ENCODE results near the gene NGEF. TPM values are rescaled to one million over a fixed set of nuclear protein-coding genes. Genes with fewer than 3 reads are reported as not detected.

Gene NGEF
- polyA plus RNA-seq, 1 of the 3 experiments (the other 2 are of a cell fraction): 1.4 TPM

DNA sequence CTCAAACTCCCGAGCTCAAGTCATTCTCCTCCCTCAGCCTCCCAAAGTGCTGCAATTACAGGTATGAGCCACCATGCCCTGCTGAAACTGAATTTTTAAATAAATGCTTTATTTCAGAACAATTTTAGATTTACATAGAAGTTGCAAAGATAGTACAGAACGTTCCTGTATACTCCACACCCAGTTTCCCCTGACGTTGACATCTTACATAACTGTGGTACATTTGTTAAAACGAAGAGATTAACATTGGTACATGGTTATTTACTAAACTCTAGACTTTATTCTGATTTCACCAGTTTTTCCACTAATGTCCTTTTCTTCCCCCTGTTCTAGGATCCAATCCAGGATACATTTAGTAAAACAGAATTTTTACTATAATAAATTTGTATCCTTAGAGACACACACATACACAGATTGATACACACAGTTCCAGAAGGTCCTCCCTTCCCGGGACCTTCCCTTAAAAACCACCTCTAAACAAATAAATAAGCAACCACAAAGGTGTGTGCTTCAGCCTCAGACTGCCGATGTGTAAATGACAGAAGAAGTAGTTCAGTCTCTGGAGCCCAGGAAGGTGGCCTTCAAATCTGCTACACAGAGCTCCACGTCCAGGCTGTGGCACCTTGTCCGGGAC is 26.3 kb upstream of the NGEF start (continued):
- no peak for TF ChIP-seq RAD21 (IDR thresholded peaks at IDR 0.05; ENCODE audit: low read length)
- no peak for TF ChIP-seq JUND (IDR thresholded peaks at IDR 0.05)
- TF ChIP-seq GABPA (IDR thresholded peaks at IDR 0.05; ENCODE audit: low read depth): no peak
- no peak for TF ChIP-seq TEAD4 (IDR thresholded peaks at IDR 0.05; ENCODE audit: borderline replicate concordance, insufficient read depth)
- TF ChIP-seq, protein P1, sequence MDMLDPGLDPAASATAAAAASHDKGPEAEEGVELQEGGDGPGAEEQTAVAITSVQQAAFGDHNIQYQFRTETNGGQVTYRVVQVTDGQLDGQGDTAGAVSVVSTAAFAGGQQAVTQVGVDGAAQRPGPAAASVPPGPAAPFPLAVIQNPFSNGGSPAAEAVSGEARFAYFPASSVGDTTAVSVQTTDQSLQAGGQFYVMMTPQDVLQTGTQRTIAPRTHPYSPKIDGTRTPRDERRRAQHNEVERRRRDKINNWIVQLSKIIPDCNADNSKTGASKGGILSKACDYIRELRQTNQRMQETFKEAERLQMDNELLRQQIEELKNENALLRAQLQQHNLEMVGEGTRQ (IDR thresholded peaks at IDR 0.05; ENCODE audit: borderline replicate concordance, low read depth, low read length): no peak
- TF ChIP-seq, protein P2, sequence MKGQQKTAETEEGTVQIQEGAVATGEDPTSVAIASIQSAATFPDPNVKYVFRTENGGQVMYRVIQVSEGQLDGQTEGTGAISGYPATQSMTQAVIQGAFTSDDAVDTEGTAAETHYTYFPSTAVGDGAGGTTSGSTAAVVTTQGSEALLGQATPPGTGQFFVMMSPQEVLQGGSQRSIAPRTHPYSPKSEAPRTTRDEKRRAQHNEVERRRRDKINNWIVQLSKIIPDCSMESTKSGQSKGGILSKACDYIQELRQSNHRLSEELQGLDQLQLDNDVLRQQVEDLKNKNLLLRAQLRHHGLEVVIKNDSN (IDR thresholded peaks at IDR 0.05; ENCODE audit: borderline replicate concordance, low read depth): no peak
- no peak for TF ChIP-seq RFX5 (IDR thresholded peaks at IDR 0.05; ENCODE audit: low read length)
- TF ChIP-seq GATA2 (CRISPR knock-in tag; IDR thresholded peaks at IDR 0.05): no peak

DNA sequence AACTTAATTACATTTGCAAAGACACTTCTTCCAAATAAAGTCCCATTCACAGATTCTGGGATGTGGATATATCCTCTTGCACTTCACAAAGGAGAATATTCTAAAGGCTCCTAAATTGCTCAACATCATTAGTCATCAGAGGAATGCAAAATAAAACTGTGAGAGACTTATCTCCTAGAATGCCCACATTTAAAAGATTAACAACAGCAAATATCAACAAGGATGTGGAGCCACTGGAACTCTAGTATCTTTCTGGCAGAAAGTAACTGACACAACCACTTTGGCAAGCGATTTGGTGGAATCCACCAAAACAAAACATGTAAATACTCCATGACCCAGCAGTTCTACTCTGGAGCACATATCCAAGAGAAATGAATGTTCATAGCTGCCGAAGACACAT is 24.0 kb upstream of the NGEF start:
- Histone ChIP-seq H3K27ac (ENCODE audit: low read depth in 2 of 2, low read length in 1 of 2) (no peak overlapping the region), H3K79me2 (ENCODE audit: insufficient read depth) (no peaks in the 10 kb centered on the region), H3K27me3 (ENCODE audit: insufficient read depth) (0 out of 2 replicates have a peak, but pooled peaks cover 4% of the 10 kb centered on the region), H3K9ac (no peak overlapping the region), H3K4me1 (ENCODE audit: control insufficient read depth in 1 of 2, insufficient read depth in 2 of 2, low read depth in 1 of 2, low read length in 1 of 2) (no peaks in the 10 kb centered on the region), H3K4me3 (ENCODE audit: low read depth in 2 of 2, low read length in 1 of 2) (no peak overlapping the region), H3F3A (replicated peaks; ENCODE audit: insufficient read depth) (peaks cover 4% of the 10 kb centered on the region), H4K20me1 (ENCODE audit: insufficient read depth) (no peaks in the 10 kb centered on the region), H3K4me2 (no peak overlapping the region), H3K36me3 (replicated peaks in 1 of 2; ENCODE audit: control insufficient read depth in 1 of 2, insufficient read depth in 2 of 2, low read length in 1 of 2) (no peaks in the 10 kb centered on the region), H3K9me2 (no peaks in the 10 kb centered on the region), H2AFZ (ENCODE audit: low read depth) (no peak overlapping the region), H3K9me3 (no peaks in the 10 kb centered on the region)
- no peak for DNase-seq
- TF ChIP-seq, protein P3, sequence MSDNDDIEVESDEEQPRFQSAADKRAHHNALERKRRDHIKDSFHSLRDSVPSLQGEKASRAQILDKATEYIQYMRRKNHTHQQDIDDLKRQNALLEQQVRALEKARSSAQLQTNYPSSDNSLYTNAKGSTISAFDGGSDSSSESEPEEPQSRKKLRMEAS (IDR thresholded peaks at IDR 0.05; ENCODE audit: low read depth): no peak
- no peak for TF ChIP-seq TEAD4 (IDR thresholded peaks at IDR 0.05; ENCODE audit: borderline replicate concordance, insufficient read depth)
- no peak for TF ChIP-seq RFX5 (IDR thresholded peaks at IDR 0.05; ENCODE audit: low read length)
- 69% methylated on average over 2 of the region's 2 CpGs for WGBS (ENCODE audit: low lambda C conversion rate)
- ChIA-PET CTCF (no interaction called here), POLR2A (no interaction called here)

DNA sequence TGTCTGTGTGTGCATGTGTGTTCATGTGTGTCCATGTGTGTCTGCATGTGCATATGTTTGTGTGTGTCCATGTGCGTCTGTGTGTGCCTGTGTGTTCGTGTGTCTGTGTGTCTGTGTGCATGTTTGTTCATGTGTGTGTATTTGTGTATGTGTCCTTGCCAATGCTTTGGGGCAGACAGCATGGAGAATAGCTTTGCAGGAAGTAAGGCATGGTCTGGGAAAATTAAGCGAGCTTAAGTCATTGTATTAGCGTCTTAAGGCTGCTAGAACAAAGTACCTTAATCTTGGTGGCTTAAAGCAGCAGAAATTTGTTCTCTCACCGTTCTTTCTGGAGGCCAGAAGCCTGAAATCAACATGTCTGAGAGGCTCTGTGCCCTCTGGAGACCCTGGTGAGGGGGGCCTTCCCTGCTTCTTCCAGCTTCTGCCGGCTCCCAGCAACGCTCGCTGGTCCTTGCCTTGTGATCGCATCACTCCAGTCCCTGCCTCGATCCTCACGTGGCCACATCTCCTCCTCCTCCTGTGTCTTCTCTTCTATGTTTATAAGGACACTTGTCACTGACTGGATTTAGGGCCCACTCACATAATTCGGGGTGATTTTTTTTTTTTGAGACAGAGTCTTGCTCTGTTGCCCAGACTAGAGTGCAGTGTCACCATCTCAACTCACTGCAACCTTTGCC is 23.2 kb upstream of the NGEF start:
- POLR2A ChIA-PET: no interaction called here
- no peak for DNase-seq
- H3K4me3 ChIP-seq (ENCODE audit: low read depth in 2 of 2, low read length in 1 of 2): no peak overlapping the region
- H3K27ac ChIP-seq (ENCODE audit: low read depth in 2 of 2, low read length in 1 of 2): no peak overlapping the region
- no peaks in the 10 kb centered on the region for H3K79me2 ChIP-seq (ENCODE audit: insufficient read depth)
- no peak overlapping the region for H3K9ac ChIP-seq
- no peaks in the 10 kb centered on the region for H3K9me3 ChIP-seq
- no peaks in the 10 kb centered on the region for H3K27me3 ChIP-seq (ENCODE audit: insufficient read depth)
- no peak overlapping the region for H2AFZ ChIP-seq (ENCODE audit: low read depth)
- CTCF ChIA-PET: no interaction called here
- no peak overlapping the region for H3K4me2 ChIP-seq
- peaks cover 4% of the 10 kb centered on the region for H3F3A ChIP-seq (replicated peaks; ENCODE audit: insufficient read depth)
- H3K9me2 ChIP-seq: no peaks in the 10 kb centered on the region
- whole genome bisulfite sequencing (ENCODE audit: low lambda C conversion rate): 74% methylated on average over 12 of the region's 12 CpGs
- H3K36me3 ChIP-seq (replicated peaks in 1 of 2; ENCODE audit: control insufficient read depth in 1 of 2, insufficient read depth in 2 of 2, low read length in 1 of 2): no peaks in the 10 kb centered on the region
- no peaks in the 10 kb centered on the region for H3K4me1 ChIP-seq (ENCODE audit: control insufficient read depth in 1 of 2, insufficient read depth in 2 of 2, low read depth in 1 of 2, low read length in 1 of 2)
- no peaks in the 10 kb centered on the region for H4K20me1 ChIP-seq (ENCODE audit: insufficient read depth)
- TF ChIP-seq TEAD4 (IDR thresholded peaks at IDR 0.05; ENCODE audit: borderline replicate concordance, insufficient read depth) (no peak), FOSL2 (IDR thresholded peaks at IDR 0.05; ENCODE audit: borderline replicate concordance, low read depth) (no peak), RCOR1 (IDR thresholded peaks at IDR 0.05; ENCODE audit: low read length) (no peak), ELF1 (IDR thresholded peaks at IDR 0.05) (no peak), FOXJ3 (CRISPR knock-in tag; IDR thresholded peaks at IDR 0.05) (no peak), MEF2A (IDR thresholded peaks at IDR 0.05; ENCODE audit: borderline replicate concordance, low read depth) (no peak)
- TF ChIP-seq, protein P1 (IDR thresholded peaks at IDR 0.05; ENCODE audit: borderline replicate concordance, low read depth, low read length): no peak
- TF ChIP-seq, protein P4, sequence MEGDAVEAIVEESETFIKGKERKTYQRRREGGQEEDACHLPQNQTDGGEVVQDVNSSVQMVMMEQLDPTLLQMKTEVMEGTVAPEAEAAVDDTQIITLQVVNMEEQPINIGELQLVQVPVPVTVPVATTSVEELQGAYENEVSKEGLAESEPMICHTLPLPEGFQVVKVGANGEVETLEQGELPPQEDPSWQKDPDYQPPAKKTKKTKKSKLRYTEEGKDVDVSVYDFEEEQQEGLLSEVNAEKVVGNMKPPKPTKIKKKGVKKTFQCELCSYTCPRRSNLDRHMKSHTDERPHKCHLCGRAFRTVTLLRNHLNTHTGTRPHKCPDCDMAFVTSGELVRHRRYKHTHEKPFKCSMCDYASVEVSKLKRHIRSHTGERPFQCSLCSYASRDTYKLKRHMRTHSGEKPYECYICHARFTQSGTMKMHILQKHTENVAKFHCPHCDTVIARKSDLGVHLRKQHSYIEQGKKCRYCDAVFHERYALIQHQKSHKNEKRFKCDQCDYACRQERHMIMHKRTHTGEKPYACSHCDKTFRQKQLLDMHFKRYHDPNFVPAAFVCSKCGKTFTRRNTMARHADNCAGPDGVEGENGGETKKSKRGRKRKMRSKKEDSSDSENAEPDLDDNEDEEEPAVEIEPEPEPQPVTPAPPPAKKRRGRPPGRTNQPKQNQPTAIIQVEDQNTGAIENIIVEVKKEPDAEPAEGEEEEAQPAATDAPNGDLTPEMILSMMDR (IDR thresholded peaks at IDR 0.05): no peak
- TF ChIP-seq, protein P5, sequence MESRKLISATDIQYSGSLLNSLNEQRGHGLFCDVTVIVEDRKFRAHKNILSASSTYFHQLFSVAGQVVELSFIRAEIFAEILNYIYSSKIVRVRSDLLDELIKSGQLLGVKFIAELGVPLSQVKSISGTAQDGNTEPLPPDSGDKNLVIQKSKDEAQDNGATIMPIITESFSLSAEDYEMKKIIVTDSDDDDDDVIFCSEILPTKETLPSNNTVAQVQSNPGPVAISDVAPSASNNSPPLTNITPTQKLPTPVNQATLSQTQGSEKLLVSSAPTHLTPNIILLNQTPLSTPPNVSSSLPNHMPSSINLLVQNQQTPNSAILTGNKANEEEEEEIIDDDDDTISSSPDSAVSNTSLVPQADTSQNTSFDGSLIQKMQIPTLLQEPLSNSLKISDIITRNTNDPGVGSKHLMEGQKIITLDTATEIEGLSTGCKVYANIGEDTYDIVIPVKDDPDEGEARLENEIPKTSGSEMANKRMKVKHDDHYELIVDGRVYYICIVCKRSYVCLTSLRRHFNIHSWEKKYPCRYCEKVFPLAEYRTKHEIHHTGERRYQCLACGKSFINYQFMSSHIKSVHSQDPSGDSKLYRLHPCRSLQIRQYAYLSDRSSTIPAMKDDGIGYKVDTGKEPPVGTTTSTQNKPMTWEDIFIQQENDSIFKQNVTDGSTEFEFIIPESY (IDR thresholded peaks at IDR 0.05; ENCODE audit: borderline replicate concordance, low read depth): no peak
- TF ChIP-seq, protein P2 (IDR thresholded peaks at IDR 0.05; ENCODE audit: borderline replicate concordance, low read depth): no peak
